ENCODE measurements around the gene NDUFAF4.

NDUFAF4 gene

DNA sequence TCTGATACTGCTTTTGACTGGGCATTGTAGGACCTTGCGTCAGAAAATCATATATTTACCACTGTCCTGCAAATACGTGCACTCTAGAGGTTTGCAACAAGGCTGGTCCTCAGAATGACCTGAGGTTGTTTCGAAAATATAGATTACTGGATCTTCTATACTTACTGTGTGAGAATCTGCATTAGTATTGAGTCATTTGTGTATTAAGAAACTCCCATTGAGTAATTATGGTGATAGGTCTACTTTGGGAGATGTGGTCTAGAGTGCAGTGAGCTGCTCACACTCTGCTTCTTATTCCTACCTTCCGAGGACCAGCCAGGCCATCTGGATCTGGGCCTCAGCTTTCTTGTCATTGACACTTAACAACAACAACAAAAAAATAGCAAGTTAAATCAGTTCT lies 36.4 kb upstream of the NDUFAF4 start:
- DNase-seq (ENCODE audit: low read depth): no peak
- H3K4me3 ChIP-seq (replicated peaks; ENCODE audit: low read depth, low read length): no peak overlapping the region
- no peak for TF ChIP-seq CTCF (IDR thresholded peaks at IDR 0.05; ENCODE audit: low read length, missing control alignments)

DNA sequence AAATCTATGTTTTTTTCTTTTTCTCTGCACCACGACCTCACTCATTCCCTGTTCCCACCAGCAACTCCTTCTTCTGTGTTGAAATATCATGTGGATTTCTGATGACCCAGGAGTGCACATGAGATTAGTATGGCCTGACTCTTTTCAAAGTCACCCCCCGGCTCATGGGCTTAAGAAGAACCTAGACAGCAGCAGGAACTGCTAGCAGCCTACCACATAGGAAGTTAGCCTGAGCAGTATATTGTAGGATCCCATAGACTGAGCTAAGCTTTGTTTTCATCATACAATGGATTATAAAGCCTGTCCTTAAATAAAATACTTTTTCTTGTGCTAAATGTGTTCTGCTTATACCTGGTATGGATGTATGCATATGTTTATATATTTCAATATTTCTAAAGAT lies 33.5 kb upstream of the NDUFAF4 start:
- TF ChIP-seq CTCF (IDR thresholded peaks at IDR 0.05; ENCODE audit: low read length, missing control alignments): no peak
- H3K4me3 ChIP-seq (replicated peaks; ENCODE audit: low read depth, low read length): no peak overlapping the region
- no peak for DNase-seq (ENCODE audit: low read depth)

- H3K4me3 ChIP-seq (replicated peaks; ENCODE audit: low read depth, low read length): no peak overlapping the region
- no peak for DNase-seq (ENCODE audit: low read depth)
- no peak for TF ChIP-seq CTCF (IDR thresholded peaks at IDR 0.05; ENCODE audit: low read length, missing control alignments)
Observed at GRCh38 chr6:96929741-96930140, 32.0 kb upstream of the NDUFAF4 start.

GRCh38 chr6:96927660-96928059 lies 30.0 kb upstream of the NDUFAF4 start:
- no peak for DNase-seq (ENCODE audit: low read depth)
- no peak overlapping the region for H3K4me3 ChIP-seq (replicated peaks; ENCODE audit: low read depth, low read length)
- no peak for TF ChIP-seq CTCF (IDR thresholded peaks at IDR 0.05; ENCODE audit: low read length, missing control alignments)

- DNase-seq (ENCODE audit: low read depth): peak; percentile 1
- TF ChIP-seq CTCF (IDR thresholded peaks at IDR 0.05; ENCODE audit: low read length, missing control alignments): no peak
Observed at GRCh38 chr6:96926425-96926824, 28.7 kb upstream of the NDUFAF4 start.

GRCh38 chr6:96925290-96925687 lies 27.6 kb upstream of the NDUFAF4 start:
- no peak overlapping the region for H3K4me3 ChIP-seq (replicated peaks; ENCODE audit: low read depth, low read length)
- no peak for TF ChIP-seq CTCF (IDR thresholded peaks at IDR 0.05; ENCODE audit: low read length, missing control alignments)
- no peak for DNase-seq (ENCODE audit: low read depth)

More at GRCh38 chr6:96926425-96926824, 28.7 kb upstream of the NDUFAF4 start:
- no peak overlapping the region for H3K4me3 ChIP-seq (replicated peaks; ENCODE audit: low read depth, low read length)

DNA sequence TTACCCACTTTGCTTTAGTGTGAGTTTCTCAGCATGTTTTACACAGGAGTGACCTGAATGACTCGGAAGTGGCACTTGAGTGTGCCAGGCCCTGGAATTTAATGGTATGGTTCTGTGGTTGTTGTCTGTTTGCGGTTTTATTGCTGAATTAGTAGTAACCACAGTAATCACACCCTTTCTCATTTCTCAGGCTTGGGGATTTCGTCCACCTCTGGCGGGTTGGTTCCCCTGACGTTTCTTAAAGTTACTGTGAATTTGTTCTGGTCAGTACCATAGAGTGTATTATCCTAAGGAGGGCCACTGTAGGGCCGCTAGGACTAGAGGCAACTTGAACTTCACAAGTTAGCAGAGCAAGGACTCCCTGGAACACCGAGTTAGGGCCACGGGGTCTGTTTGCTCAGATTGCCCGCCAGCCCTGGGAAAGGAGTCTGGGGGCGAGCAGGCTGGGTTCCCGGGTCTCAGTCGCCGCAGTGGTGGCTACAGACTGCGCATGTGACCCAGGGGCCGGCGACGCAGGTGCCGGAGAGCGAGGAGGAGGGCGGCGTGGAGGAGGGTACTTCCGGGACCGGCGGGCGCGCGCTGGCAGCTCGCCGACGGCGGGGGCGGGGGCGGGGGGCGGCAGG lies 26.3 kb upstream of the NDUFAF4 start:
- DNase-seq (ENCODE audit: low read depth): no peak
- no peak for TF ChIP-seq CTCF (IDR thresholded peaks at IDR 0.05; ENCODE audit: low read length, missing control alignments)
- H3K4me3 ChIP-seq (replicated peaks; ENCODE audit: low read depth, low read length): peak overlapping the region; percentile 51
